WTC11 (cell line): ENCODE results near the gene ZNF362. TPM values are rescaled to one million over a fixed set of nuclear protein-coding genes. Genes with fewer than 3 reads are reported as not detected.

Source experiments
- ATAC-seq: fragments of 200-7000 bp; cut with Tn5 transposase; 2 replicates; pipeline ENCODE4 v1.10.0; 2021; ENCODE audit warnings: mild to moderate bottlenecking, moderate library complexity
- CTCF ChIA-PET: fragments of 300-600 bp; sonication (Branson Sonifier 250); formaldehyde crosslinking; loops from one replicate; lab custom pipeline; 2021; ENCODE audit warnings: antibody characterized with exemption; lab: Charles Lee
- POLR2A ChIA-PET: fragments of 350-600 bp; sonication (Branson Sonifier 250); formaldehyde crosslinking; loops from one replicate; lab custom pipeline; 2021; ENCODE audit warnings: antibody characterized with exemption; lab: Charles Lee
- DNase-seq: peaks from one replicate; pipeline ENCODE4 v3.0.0; 2021; ENCODE audit warnings: low spot score
- H3K27ac Mint-ChIP-seq: 2 replicates; pipeline ENCODE4 v1.8.0; 2021; ENCODE audit warnings: mixed read lengths
- H3K27me3 Mint-ChIP-seq: 2 replicates; pipeline ENCODE4 v1.8.0; 2021; ENCODE audit warnings: low read depth, mild to moderate bottlenecking, moderate library complexity, mixed read lengths
- H3K36me3 Mint-ChIP-seq: 2 replicates; pipeline ENCODE4 v1.8.0; 2021; ENCODE audit warnings: mixed read lengths
- H3K4me1 Mint-ChIP-seq: 2 replicates; pipeline ENCODE4 v1.8.0; 2022; ENCODE audit warnings: mixed read lengths
- H3K4me3 Mint-ChIP-seq: 2 replicates; pipeline ENCODE4 v1.8.0; 2021; ENCODE audit warnings: mild to moderate bottlenecking, moderate library complexity, mixed read lengths
- H3K9me3 Mint-ChIP-seq: 2 replicates; pipeline ENCODE4 v1.8.0; 2021; ENCODE audit warnings: mixed read lengths
- CREB1 ChIP-seq: sonication (generic); formaldehyde crosslinking; IDR thresholded peaks from 2 replicates; pipeline ENCODE4 v1.8.0; 2023; ENCODE audit warnings: mild to moderate bottlenecking, missing genetic modification reagents
- FOXJ3 ChIP-seq: sonication (generic); formaldehyde crosslinking; IDR thresholded peaks from 2 replicates; pipeline ENCODE4 v1.9.0; 2021; ENCODE audit warnings: missing genetic modification reagents, mild to moderate bottlenecking, borderline replicate concordance
- GTF2I ChIP-seq: fragments of 250-450 bp; sonication (Bioruptor Pico); conservative IDR thresholded peaks from 2 replicates; pipeline ENCODE4 v1.4.0; 2021; ENCODE audit warnings: mild to moderate bottlenecking
- JAZF1 ChIP-seq: fragments of 250-450 bp; sonication (Bioruptor Pico); IDR thresholded peaks from 2 replicates; pipeline ENCODE4 v1.9.0; 2021; ENCODE audit warnings: moderate library complexity, mild to moderate bottlenecking, inconsistent platforms
- JUN ChIP-seq: sonication (generic); formaldehyde crosslinking; IDR thresholded peaks from 2 replicates; pipeline ENCODE4 v1.8.0; 2023; ENCODE audit warnings: mild to moderate bottlenecking, missing genetic modification reagents
- NR1H2 ChIP-seq: sonication (generic); formaldehyde crosslinking; IDR thresholded peaks from 2 replicates; pipeline ENCODE4 v1.9.0; 2021; ENCODE audit warnings: mild to moderate bottlenecking, moderate library complexity, missing genetic modification reagents
- NR2C2 ChIP-seq: sonication (generic); formaldehyde crosslinking; IDR thresholded peaks from 2 replicates; pipeline ENCODE4 v1.8.0; 2022; ENCODE audit warnings: mild to moderate bottlenecking, missing genetic modification reagents
- NR3C1 ChIP-seq: sonication (generic); formaldehyde crosslinking; conservative IDR thresholded peaks from 2 replicates; pipeline ENCODE4 v1.8.1; 2023; ENCODE audit warnings: low read depth, mild to moderate bottlenecking, missing genetic modification reagents
- SP1 ChIP-seq: sonication (generic); formaldehyde crosslinking; conservative IDR thresholded peaks from 2 replicates; pipeline ENCODE4 v1.8.1; 2022; ENCODE audit warnings: missing genetic modification reagents
- TCF7 ChIP-seq: sonication (generic); formaldehyde crosslinking; IDR thresholded peaks from 2 replicates; pipeline ENCODE4 v1.8.0; 2022; ENCODE audit warnings: mild to moderate bottlenecking, low read depth, missing genetic modification reagents, moderate library complexity
- ZBTB21 ChIP-seq: sonication (generic); formaldehyde crosslinking; IDR thresholded peaks from 2 replicates; pipeline ENCODE4 v1.8.1; 2023; ENCODE audit warnings: mild to moderate bottlenecking, missing genetic modification reagents, borderline replicate concordance
- ZNF138 ChIP-seq: sonication (generic); formaldehyde crosslinking; conservative IDR thresholded peaks from 2 replicates; pipeline ENCODE4 v1.8.1; 2022; ENCODE audit warnings: mild to moderate bottlenecking, moderate library complexity, missing genetic modification reagents
- ZNF263 ChIP-seq: sonication (generic); formaldehyde crosslinking; IDR thresholded peaks from 2 replicates; pipeline ENCODE4 v1.8.1; 2022; ENCODE audit warnings: low read depth, mild to moderate bottlenecking, moderate library complexity, missing genetic modification reagents
- ZNF671 ChIP-seq: fragments of 250-450 bp; sonication (Bioruptor Pico); IDR thresholded peaks from 2 replicates; pipeline ENCODE4 v1.8.0; 2021; ENCODE audit warnings: mild to moderate bottlenecking
- total RNA-seq: library from RNA; stranded (reverse); gene quantifications from 3 replicates; pipeline ENCODE4 v1.2.3, GENCODE V29; 2021
- TF ChIP-seq, protein P1 (sequence below): sonication (generic); formaldehyde crosslinking; IDR thresholded peaks from 2 replicates; pipeline ENCODE4 v1.8.0; 2022; ENCODE audit warnings: mild to moderate bottlenecking, missing genetic modification reagents
- TF ChIP-seq, protein P2 (sequence below): sonication (generic); formaldehyde crosslinking; IDR thresholded peaks from 2 replicates; pipeline ENCODE4 v1.8.1; 2022; ENCODE audit warnings: mild to moderate bottlenecking, moderate library complexity, missing genetic modification reagents
- TF ChIP-seq, protein P3 (sequence below): sonication (generic); formaldehyde crosslinking; IDR thresholded peaks from 2 replicates; pipeline ENCODE4 v1.8.1; 2023; ENCODE audit warnings: mild to moderate bottlenecking, missing genetic modification reagents, borderline replicate concordance
- TF ChIP-seq, protein P4 (sequence below): fragments of 250-450 bp; sonication (Bioruptor Pico); IDR thresholded peaks from 2 replicates; pipeline ENCODE4 v1.8.0; 2021; ENCODE audit warnings: mild to moderate bottlenecking
- TF ChIP-seq, protein P5 (sequence below): sonication (generic); formaldehyde crosslinking; IDR thresholded peaks from 2 replicates; pipeline ENCODE4 v1.8.1; 2023; ENCODE audit warnings: mild to moderate bottlenecking, missing genetic modification reagents
- TF ChIP-seq, protein P6 (sequence below): fragments of 250-450 bp; sonication (Bioruptor Pico); IDR thresholded peaks from 2 replicates; pipeline ENCODE4 v1.9.0; 2021; ENCODE audit warnings: mild to moderate bottlenecking, borderline replicate concordance
- TF ChIP-seq, protein P7 (sequence below): sonication (generic); formaldehyde crosslinking; conservative IDR thresholded peaks from 2 replicates; pipeline ENCODE4 v1.8.1; 2022; ENCODE audit warnings: mild to moderate bottlenecking, missing genetic modification reagents

The ZNF362 gene
- total RNA-seq, 1 experiment from 2014 or later = 24.2 TPM

DNA sequence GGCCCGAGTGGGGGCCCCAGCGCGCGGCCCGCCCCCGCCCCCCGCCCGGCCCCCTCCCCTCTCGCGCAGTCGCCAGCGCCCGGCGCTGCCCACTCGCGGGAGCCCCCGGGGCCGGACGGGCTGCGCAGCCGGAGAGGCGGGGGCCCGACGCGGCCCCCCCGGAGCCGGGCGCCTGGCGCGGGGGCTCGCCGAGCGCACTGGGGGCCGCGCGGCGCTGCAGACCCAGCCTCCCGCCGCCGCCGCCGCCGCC is 146 bp upstream of the ZNF362 start:
- Mint-ChIP-seq H3K4me1 (peaks cover 30% of the 10 kb centered on the region), H3K9me3 (peaks cover 3% of the 10 kb centered on the region; the same call in 1 of the 2 replicates), H3K27ac (no peak overlapping the region), H3K36me3 (no peaks in the 10 kb centered on the region), H3K4me3 (peak overlapping the region; percentile 24; the same call in 1 of the 2 replicates), H3K27me3 (peaks cover 35% of the 10 kb centered on the region)
- ChIA-PET POLR2A (interaction anchor here (1.2 kb wide), 1 partner anchor 75 kb away, joined by 4 read pairs; the partner anchor contains the start of gene TRIM62), CTCF (no interaction called here)
- ATAC-seq (no peak), DNase-seq (no peak)
- TF ChIP-seq, protein P1, sequence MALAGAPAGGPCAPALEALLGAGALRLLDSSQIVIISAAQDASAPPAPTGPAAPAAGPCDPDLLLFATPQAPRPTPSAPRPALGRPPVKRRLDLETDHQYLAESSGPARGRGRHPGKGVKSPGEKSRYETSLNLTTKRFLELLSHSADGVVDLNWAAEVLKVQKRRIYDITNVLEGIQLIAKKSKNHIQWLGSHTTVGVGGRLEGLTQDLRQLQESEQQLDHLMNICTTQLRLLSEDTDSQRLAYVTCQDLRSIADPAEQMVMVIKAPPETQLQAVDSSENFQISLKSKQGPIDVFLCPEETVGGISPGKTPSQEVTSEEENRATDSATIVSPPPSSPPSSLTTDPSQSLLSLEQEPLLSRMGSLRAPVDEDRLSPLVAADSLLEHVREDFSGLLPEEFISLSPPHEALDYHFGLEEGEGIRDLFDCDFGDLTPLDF (CRISPR knock-in tag) = no peak
- no peak for TF ChIP-seq CREB1 (CRISPR knock-in tag)
- TF ChIP-seq, protein P2, sequence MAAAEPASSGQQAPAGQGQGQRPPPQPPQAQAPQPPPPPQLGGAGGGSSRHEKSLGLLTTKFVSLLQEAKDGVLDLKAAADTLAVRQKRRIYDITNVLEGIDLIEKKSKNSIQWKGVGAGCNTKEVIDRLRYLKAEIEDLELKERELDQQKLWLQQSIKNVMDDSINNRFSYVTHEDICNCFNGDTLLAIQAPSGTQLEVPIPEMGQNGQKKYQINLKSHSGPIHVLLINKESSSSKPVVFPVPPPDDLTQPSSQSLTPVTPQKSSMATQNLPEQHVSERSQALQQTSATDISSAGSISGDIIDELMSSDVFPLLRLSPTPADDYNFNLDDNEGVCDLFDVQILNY (CRISPR knock-in tag) = no peak

DNA sequence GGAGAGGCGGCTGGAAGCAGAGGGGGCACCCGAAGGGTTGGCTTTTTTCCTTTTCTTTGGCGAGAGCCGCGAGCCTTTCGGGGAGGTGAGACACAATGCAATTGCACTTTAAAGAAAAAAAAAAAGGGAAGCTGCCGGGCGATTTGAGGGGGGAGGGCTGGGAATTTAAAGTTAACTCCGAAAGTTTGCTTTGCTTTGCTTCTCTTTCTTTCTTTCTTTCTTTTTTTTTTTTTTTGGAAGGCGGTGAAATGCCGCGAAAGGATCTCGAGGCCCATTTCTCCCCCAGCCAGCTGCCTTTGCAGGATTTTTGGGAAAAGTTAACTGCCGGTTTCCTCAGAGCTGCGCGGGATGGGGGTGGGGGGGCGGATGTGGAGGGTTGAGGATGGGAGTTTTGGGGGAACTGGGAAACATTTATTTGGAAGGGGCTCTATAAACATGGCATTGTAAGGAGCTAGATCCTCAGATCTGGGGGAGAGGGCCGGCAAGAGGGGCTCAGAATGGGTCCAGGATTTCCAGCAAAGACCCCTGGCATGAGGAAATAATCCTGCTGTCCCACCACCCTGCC is 997 bp downstream of the ZNF362 start:
- ChIA-PET POLR2A (interaction anchor here (0.8 kb wide), 1 partner anchor 76 kb away, joined by 3 read pairs; no protein-coding TSS in a partner anchor), CTCF (interaction anchor here (0.6 to 1.4 kb wide), 5 partner anchors 13 to 119 kb away, joined by 3 to 5 read pairs (median 3); no protein-coding TSS in a partner anchor)
- Mint-ChIP-seq H3K27ac (peak overlapping the region; percentile 60), H3K27me3 (peaks cover 24% of the 10 kb centered on the region), H3K4me3 (peak overlapping the region; percentile 92), H3K36me3 (no peaks in the 10 kb centered on the region; the same call in 1 of the 2 replicates), H3K9me3 (no peaks in the 10 kb centered on the region), H3K4me1 (peaks cover 34% of the 10 kb centered on the region)
- ATAC-seq (no peak), DNase-seq (no peak)
- TF ChIP-seq, protein P3, sequence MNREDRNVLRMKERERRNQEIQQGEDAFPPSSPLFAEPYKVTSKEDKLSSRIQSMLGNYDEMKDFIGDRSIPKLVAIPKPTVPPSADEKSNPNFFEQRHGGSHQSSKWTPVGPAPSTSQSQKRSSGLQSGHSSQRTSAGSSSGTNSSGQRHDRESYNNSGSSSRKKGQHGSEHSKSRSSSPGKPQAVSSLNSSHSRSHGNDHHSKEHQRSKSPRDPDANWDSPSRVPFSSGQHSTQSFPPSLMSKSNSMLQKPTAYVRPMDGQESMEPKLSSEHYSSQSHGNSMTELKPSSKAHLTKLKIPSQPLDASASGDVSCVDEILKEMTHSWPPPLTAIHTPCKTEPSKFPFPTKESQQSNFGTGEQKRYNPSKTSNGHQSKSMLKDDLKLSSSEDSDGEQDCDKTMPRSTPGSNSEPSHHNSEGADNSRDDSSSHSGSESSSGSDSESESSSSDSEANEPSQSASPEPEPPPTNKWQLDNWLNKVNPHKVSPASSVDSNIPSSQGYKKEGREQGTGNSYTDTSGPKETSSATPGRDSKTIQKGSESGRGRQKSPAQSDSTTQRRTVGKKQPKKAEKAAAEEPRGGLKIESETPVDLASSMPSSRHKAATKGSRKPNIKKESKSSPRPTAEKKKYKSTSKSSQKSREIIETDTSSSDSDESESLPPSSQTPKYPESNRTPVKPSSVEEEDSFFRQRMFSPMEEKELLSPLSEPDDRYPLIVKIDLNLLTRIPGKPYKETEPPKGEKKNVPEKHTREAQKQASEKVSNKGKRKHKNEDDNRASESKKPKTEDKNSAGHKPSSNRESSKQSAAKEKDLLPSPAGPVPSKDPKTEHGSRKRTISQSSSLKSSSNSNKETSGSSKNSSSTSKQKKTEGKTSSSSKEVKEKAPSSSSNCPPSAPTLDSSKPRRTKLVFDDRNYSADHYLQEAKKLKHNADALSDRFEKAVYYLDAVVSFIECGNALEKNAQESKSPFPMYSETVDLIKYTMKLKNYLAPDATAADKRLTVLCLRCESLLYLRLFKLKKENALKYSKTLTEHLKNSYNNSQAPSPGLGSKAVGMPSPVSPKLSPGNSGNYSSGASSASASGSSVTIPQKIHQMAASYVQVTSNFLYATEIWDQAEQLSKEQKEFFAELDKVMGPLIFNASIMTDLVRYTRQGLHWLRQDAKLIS = no peak
- TF ChIP-seq, protein P4, sequence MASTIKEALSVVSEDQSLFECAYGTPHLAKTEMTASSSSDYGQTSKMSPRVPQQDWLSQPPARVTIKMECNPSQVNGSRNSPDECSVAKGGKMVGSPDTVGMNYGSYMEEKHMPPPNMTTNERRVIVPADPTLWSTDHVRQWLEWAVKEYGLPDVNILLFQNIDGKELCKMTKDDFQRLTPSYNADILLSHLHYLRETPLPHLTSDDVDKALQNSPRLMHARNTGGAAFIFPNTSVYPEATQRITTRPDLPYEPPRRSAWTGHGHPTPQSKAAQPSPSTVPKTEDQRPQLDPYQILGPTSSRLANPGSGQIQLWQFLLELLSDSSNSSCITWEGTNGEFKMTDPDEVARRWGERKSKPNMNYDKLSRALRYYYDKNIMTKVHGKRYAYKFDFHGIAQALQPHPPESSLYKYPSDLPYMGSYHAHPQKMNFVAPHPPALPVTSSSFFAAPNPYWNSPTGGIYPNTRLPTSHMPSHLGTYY (CRISPR knock-in tag) = no peak
- TF ChIP-seq, protein P5, sequence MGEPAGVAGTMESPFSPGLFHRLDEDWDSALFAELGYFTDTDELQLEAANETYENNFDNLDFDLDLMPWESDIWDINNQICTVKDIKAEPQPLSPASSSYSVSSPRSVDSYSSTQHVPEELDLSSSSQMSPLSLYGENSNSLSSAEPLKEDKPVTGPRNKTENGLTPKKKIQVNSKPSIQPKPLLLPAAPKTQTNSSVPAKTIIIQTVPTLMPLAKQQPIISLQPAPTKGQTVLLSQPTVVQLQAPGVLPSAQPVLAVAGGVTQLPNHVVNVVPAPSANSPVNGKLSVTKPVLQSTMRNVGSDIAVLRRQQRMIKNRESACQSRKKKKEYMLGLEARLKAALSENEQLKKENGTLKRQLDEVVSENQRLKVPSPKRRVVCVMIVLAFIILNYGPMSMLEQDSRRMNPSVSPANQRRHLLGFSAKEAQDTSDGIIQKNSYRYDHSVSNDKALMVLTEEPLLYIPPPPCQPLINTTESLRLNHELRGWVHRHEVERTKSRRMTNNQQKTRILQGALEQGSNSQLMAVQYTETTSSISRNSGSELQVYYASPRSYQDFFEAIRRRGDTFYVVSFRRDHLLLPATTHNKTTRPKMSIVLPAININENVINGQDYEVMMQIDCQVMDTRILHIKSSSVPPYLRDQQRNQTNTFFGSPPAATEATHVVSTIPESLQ = no peak
- no peak for TF ChIP-seq ZNF263
- TF ChIP-seq SP1 (CRISPR knock-in tag) = no peak
- TF ChIP-seq GTF2I = no peak
- TF ChIP-seq, protein P6, sequence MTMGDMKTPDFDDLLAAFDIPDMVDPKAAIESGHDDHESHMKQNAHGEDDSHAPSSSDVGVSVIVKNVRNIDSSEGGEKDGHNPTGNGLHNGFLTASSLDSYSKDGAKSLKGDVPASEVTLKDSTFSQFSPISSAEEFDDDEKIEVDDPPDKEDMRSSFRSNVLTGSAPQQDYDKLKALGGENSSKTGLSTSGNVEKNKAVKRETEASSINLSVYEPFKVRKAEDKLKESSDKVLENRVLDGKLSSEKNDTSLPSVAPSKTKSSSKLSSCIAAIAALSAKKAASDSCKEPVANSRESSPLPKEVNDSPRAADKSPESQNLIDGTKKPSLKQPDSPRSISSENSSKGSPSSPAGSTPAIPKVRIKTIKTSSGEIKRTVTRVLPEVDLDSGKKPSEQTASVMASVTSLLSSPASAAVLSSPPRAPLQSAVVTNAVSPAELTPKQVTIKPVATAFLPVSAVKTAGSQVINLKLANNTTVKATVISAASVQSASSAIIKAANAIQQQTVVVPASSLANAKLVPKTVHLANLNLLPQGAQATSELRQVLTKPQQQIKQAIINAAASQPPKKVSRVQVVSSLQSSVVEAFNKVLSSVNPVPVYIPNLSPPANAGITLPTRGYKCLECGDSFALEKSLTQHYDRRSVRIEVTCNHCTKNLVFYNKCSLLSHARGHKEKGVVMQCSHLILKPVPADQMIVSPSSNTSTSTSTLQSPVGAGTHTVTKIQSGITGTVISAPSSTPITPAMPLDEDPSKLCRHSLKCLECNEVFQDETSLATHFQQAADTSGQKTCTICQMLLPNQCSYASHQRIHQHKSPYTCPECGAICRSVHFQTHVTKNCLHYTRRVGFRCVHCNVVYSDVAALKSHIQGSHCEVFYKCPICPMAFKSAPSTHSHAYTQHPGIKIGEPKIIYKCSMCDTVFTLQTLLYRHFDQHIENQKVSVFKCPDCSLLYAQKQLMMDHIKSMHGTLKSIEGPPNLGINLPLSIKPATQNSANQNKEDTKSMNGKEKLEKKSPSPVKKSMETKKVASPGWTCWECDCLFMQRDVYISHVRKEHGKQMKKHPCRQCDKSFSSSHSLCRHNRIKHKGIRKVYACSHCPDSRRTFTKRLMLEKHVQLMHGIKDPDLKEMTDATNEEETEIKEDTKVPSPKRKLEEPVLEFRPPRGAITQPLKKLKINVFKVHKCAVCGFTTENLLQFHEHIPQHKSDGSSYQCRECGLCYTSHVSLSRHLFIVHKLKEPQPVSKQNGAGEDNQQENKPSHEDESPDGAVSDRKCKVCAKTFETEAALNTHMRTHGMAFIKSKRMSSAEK = no peak
- TF ChIP-seq ZNF671 = no peak
- TF ChIP-seq NR3C1 (CRISPR knock-in tag) = no peak
- TF ChIP-seq, protein P7, sequence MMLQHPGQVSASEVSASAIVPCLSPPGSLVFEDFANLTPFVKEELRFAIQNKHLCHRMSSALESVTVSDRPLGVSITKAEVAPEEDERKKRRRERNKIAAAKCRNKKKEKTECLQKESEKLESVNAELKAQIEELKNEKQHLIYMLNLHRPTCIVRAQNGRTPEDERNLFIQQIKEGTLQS = no peak
- no peak for TF ChIP-seq ZBTB21
- TF ChIP-seq FOXJ3 (CRISPR knock-in tag) = no peak
- TF ChIP-seq NR1H2 (CRISPR knock-in tag) = no peak
- TF ChIP-seq JAZF1 = no peak
- TF ChIP-seq NR2C2 = no peak
- TF ChIP-seq ZNF138 = no peak
- no peak for TF ChIP-seq JUN (CRISPR knock-in tag)
- TF ChIP-seq TCF7 (CRISPR knock-in tag) = no peak
